Colonic mucosa (tissue), 4 donors: ENCODE data around the gene ABCG2. TPM values are rescaled to one million over a fixed set of nuclear protein-coding genes. Genes with fewer than 3 reads are reported as not detected.

Experiments
- DNase-seq: peaks from one replicate; pipeline ENCODE4 v3.0.0-alpha.2; 2020
- H3K27ac ChIP-seq: fragments of 200-600 bp; one replicate; pipeline ENCODE4 v1.8.0; 2021
- H3K27me3 ChIP-seq: fragments of 200-600 bp; one replicate; pipeline ENCODE4 v1.8.0; 2021
- H3K36me3 ChIP-seq: fragments of 200-600 bp; one replicate; pipeline ENCODE4 v1.8.0; 2021
- H3K4me1 ChIP-seq: fragments of 200-600 bp; one replicate; pipeline ENCODE4 v1.8.0; 2021; ENCODE audit warnings: mild to moderate bottlenecking
- H3K4me3 ChIP-seq: fragments of 200-600 bp; one replicate; pipeline ENCODE4 v1.8.0; 2021
- H3K9ac ChIP-seq, 2 donors: one replicate each; pipeline ENCODE4 v1.7.0; 2013; ENCODE audit warnings: control low read depth in 2 of 2, low read depth in 2 of 2, low read length in 2 of 2
- H3K9me3 ChIP-seq: fragments of 200-600 bp; one replicate; pipeline ENCODE4 v1.8.0; 2021
- intact Hi-C: fragments of 100-400 bp; cut with DNase I; formaldehyde crosslinking; loops from one replicate; pipeline ENCODE4 v1.14.1; 2022
- total RNA-seq, 2 donors: library from RNA; stranded (reverse); fragmentation: NEBNext Ultra II Directional in 1 of 2; extraction: Animal tissue kit (Norgen Biotek cat#: 25700) in 1 of 2; gene quantifications; one replicate each; pipeline ENCODE4 v1.2.1, GENCODE V29; 2021
- TF ChIP-seq, protein P1 (sequence below): fragments of 200-600 bp; IDR thresholded peaks from one replicate; pipeline ENCODE4 v1.8.0; 2022; ENCODE audit warnings: antibody characterized with exemption, mild to moderate bottlenecking
- donor health status: healthy.
- donor health status: DM: no; HTN: no; CAD: no.
- donor health status: DM: no; HTN: no; CAD: no.

The ABCG2 gene
- total RNA-seq, 2 donors from 2014 or later: 7.5 to 18.8 TPM

DNA sequence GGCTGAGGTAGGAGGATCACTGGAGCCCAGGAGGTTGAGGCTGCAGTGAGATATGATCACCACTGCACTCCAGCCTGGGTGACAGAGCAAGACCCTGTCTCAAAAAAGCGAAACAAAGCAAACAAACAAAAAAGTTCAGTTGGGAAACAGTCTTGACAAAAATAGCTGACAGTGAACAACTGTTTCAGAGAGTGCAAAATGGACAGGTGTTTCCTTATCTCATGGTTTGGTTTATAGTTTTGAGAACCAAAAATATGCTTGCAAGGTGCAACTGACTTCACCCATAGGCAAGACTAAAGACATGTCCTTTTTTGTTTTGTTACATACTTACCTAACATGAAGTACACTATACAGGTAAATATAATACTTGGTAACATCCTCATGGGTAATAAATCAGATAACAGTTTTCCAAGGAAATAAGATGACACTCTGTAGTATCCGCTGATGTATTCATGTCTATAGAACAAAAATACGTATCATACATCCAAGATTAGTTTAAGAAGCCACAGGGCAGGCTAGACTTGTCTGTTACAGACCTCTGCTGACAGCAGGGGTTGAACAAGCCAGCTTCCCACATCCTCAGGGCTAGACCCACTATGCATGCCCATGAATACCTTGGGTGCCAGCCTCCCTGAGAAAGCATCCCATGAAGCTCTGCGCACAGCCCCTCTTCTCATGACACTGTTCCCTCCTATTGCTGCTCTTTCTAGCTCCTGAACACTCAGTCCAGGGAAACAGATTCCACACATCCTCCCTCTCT, 59.3 kb downstream of the ABCG2 start:
- TF ChIP-seq, protein P1, sequence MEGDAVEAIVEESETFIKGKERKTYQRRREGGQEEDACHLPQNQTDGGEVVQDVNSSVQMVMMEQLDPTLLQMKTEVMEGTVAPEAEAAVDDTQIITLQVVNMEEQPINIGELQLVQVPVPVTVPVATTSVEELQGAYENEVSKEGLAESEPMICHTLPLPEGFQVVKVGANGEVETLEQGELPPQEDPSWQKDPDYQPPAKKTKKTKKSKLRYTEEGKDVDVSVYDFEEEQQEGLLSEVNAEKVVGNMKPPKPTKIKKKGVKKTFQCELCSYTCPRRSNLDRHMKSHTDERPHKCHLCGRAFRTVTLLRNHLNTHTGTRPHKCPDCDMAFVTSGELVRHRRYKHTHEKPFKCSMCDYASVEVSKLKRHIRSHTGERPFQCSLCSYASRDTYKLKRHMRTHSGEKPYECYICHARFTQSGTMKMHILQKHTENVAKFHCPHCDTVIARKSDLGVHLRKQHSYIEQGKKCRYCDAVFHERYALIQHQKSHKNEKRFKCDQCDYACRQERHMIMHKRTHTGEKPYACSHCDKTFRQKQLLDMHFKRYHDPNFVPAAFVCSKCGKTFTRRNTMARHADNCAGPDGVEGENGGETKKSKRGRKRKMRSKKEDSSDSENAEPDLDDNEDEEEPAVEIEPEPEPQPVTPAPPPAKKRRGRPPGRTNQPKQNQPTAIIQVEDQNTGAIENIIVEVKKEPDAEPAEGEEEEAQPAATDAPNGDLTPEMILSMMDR: no peak
- Histone ChIP-seq H3K9ac (no peak overlapping the region), H3K4me3 (no peak overlapping the region), H3K9me3 (no peaks in the 10 kb centered on the region), H3K27ac (no peak overlapping the region), H3K27me3 (no peaks in the 10 kb centered on the region), H3K4me1 (no peaks in the 10 kb centered on the region), H3K36me3 (no peaks in the 10 kb centered on the region)
- intact Hi-C loops: no loop called here
- no peak for DNase-seq

DNA sequence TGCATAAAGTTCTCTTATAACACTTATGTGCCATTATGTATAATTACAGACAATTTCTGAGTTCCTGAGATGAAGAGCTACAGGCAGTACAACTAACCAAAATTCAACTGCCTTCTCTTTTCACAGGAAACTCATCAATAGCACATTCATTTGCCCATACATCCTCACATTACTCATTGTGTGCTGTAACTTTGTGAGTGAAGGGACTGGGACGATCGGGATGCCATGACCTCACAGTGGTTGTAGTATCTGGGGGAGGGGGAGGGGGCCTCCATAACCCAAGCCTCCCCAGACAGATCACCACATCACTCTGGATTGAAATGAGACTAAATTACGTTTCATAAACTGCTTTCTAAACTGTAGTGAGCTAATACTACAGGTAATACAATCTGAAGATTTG, 60.7 kb downstream of the ABCG2 start:
- DNase-seq: no peak
- Histone ChIP-seq H3K4me3 (no peak overlapping the region), H3K27me3 (no peaks in the 10 kb centered on the region), H3K27ac (no peak overlapping the region), H3K4me1 (no peaks in the 10 kb centered on the region), H3K36me3 (no peaks in the 10 kb centered on the region), H3K9me3 (no peaks in the 10 kb centered on the region), H3K9ac (no peak overlapping the region)
- TF ChIP-seq, protein P1: no peak
- intact Hi-C loops: no loop called here

DNA sequence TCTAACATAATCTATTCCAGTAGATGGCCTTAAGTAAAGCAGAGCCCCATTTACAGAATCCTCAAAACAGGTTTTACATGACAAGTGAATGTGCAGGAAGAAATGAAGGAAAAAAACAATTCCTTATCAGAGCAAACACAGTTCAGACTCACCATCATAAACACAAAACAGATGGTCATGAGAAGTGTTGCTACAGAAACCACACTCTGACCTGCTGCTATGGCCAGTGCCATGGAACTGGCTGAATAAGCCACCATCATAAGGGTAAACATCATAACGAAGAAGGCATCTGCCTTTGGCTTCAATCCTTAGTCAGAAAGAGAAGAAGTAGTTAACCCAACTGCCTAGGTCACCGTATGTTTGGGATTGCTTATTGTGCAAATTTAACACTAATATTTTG, 61.1 kb downstream of the ABCG2 start:
- Histone ChIP-seq H3K9ac (no peak overlapping the region), H3K4me3 (no peak overlapping the region), H3K27ac (no peak overlapping the region), H3K4me1 (no peaks in the 10 kb centered on the region), H3K9me3 (no peaks in the 10 kb centered on the region), H3K27me3 (no peaks in the 10 kb centered on the region), H3K36me3 (no peaks in the 10 kb centered on the region)
- intact Hi-C loops: no loop called here
- TF ChIP-seq, protein P1: no peak
- no peak for DNase-seq

DNA sequence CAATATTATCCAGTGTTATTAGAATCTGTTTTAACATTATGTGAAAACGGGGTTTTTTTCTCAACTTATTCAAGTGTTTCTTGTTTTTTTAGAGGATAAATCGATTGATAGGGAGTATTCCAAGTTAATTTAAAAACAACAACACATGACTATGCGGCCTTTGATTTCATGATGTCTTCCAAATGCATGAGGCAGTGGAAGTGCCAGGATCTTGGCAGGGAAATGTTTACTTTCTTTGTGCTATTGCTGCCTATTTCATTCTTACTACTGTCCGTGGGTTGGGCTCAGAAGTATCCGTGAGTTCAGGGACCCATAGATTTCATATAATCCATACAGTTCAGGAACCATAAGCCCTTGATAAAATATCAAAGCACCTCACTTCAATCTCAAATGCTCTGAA, 64.6 kb downstream of the ABCG2 start:
- DNase-seq: no peak
- Histone ChIP-seq H3K4me3 (no peak overlapping the region), H3K4me1 (no peaks in the 10 kb centered on the region), H3K9me3 (no peaks in the 10 kb centered on the region), H3K27ac (no peak overlapping the region), H3K36me3 (no peaks in the 10 kb centered on the region), H3K27me3 (no peaks in the 10 kb centered on the region), H3K9ac (no peak overlapping the region)
- TF ChIP-seq, protein P1: no peak
- intact Hi-C loops: no loop called here

DNA sequence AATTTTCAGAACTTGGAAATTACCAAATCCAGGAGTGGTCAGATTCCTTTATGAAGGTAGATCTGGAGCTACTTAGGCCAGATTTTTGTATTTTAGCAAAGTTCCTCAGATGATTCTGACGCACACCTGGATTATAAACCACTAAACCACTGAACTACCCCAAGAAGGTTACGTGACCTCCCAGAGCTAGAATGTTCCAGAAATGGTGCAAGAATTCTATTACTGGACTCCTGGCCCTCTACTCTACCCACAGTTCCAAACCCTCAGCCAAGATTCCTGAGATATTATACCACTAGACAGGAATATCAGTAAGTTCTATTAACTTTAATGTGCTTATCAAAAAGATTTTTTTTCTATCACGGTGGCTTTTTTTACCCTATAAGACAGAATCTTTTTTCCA, 67.1 kb downstream of the ABCG2 start:
- DNase-seq: no peak
- TF ChIP-seq, protein P1: no peak
- Histone ChIP-seq H3K27me3 (no peaks in the 10 kb centered on the region), H3K36me3 (no peaks in the 10 kb centered on the region), H3K4me1 (no peaks in the 10 kb centered on the region), H3K4me3 (no peak overlapping the region), H3K9me3 (no peaks in the 10 kb centered on the region), H3K27ac (no peak overlapping the region), H3K9ac (no peak overlapping the region)
- intact Hi-C loops: no loop called here
